Endothelial cell of umbilical vein (primary cell): ENCODE data around the gene SDF2.

Experiments
- POLR2AphosphoS5 ChIP-seq: IDR thresholded peaks from 2 replicates; pipeline ENCODE4 v1.6.1; 2012; ENCODE audit warnings: low read depth, mild to moderate bottlenecking, control low read depth, low read length, moderate library complexity; ENCODE audit not compliant: insufficient read depth
- TF ChIP-seq, protein P1 (sequence below), 2 donors: IDR thresholded peaks; 1 replicate in 1 of 2; 2 replicates in 1 of 2; pipeline ENCODE4 v1.5.1; 2011; ENCODE audit warnings: low read length in 2 of 2, mild to moderate bottlenecking in 2 of 2, moderate library complexity in 2 of 2, control low read depth in 1 of 2, inconsistent platforms in 1 of 2, low read depth in 1 of 2; ENCODE audit not compliant: insufficient read depth in 1 of 2; ENCODE audit errors: extremely low read depth in 1 of 2
- TF ChIP-seq, protein P2 (sequence below): IDR thresholded peaks from 2 replicates; pipeline ENCODE4 v1.6.1; 2011; ENCODE audit not compliant: insufficient read depth, insufficient read length

DNA sequence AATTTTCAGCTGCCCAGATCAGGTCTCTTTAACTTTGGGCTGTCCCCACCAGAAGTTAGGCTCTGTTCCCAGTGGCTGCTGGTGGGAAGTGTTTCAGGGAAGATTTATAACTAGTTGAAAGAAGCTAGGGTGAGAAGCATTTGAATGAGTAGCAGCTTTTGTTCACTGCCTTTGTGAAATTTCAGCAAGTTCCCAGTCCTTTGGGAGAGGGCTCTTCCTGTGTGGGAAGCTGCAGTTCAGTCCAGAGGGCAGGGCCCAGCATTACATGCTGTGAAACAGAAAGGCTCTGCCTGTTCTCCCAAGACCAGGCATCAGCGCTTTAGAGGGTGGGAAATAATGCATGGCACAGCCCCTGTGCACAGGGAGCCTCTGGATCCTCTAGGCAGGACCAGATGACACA, 32.2 kb upstream of the SDF2 start:
- TF ChIP-seq POLR2AphosphoS5 = no peak
- TF ChIP-seq, protein P1, sequence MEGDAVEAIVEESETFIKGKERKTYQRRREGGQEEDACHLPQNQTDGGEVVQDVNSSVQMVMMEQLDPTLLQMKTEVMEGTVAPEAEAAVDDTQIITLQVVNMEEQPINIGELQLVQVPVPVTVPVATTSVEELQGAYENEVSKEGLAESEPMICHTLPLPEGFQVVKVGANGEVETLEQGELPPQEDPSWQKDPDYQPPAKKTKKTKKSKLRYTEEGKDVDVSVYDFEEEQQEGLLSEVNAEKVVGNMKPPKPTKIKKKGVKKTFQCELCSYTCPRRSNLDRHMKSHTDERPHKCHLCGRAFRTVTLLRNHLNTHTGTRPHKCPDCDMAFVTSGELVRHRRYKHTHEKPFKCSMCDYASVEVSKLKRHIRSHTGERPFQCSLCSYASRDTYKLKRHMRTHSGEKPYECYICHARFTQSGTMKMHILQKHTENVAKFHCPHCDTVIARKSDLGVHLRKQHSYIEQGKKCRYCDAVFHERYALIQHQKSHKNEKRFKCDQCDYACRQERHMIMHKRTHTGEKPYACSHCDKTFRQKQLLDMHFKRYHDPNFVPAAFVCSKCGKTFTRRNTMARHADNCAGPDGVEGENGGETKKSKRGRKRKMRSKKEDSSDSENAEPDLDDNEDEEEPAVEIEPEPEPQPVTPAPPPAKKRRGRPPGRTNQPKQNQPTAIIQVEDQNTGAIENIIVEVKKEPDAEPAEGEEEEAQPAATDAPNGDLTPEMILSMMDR (IDR thresholded peaks at IDR 0.05; ENCODE audit: extremely low read depth in 1 of 2, insufficient read depth in 1 of 2, low read depth in 1 of 2, low read length in 2 of 2) = no peak
- TF ChIP-seq, protein P2, sequence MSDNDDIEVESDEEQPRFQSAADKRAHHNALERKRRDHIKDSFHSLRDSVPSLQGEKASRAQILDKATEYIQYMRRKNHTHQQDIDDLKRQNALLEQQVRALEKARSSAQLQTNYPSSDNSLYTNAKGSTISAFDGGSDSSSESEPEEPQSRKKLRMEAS = no peak
